Activated T-cell treated with anti-CD3 and anti-CD28 coated beads for 48 hours (primary cell): ENCODE data around the gene TANGO2.

Source experiments
- DNase-seq: peaks from one replicate; pipeline ENCODE4 v3.0.0-alpha.2; 2020; ENCODE audit warnings: low read depth

The TANGO2 gene

DNA sequence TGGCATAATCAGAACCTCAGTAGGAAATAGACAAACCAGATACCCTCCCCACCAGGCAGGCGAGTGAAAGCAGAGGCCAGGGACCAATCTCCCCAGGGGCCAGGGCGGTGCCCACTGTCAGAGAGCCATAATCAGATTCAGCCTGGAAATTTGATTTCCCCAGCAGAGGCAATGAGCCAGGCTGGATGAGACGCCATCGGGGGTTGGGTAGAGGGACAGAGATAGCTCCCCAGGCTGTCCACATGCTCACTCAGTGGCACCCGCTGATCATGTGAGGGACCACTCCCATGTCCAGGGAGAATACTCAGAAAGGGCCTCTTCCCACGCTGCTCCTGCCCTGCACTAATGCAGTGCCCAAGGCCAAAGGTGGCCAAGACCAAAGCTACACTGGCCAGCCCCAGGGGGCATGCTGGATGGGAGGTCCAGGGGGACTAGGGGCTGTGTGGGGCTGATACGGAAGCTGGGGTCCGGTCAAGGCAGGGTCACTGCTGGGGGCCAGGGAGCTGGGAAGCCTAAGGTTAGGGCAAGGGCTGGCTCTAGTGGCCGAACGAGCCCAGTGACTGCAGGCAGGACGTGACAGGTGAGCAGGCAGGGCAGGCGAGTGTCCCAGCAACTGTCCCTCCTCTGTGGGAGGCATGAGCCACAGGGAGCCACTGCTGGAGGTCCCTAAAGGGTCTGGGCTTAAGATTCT lies 24.1 kb upstream of the TANGO2 start:
- no peak for DNase-seq

GRCh38 chr22:19997561-19998231 lies 23.2 kb upstream of the TANGO2 start:
- no peak for DNase-seq

DNA sequence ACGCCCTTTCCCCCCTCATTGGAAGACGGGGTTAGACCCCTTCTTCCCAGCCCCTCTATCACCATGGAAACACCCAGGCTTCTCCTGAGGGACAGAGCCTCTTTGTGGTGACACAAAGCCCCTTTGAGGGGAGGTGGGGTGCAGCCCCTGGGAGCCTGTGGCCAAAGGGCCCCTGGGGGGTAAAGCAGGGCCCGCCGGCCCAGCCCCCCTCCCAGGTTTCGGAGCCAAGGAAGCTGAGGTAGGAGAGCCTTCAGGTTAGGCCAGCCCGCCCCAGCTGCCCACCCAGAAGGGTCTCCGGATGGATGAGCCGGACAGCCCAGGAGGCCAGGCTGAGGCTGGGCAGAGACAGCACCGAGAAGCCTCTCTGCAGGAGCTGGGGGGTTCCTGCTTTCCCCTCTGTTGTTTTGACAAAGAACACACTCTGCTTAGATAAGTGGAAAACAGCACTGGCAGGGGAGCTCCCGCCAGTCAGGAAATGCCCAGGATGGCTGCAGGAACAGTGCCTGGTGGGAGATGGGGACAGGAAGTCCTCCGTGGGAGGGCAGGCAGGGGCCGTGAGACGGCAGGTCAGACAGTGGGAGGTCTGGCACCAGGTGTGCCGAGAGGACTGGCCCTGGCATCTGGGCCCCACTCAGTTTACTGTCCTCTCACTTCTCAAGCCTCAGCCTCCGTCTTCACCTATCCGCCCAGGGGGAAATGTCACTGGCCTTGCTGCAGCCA lies 22.5 kb upstream of the TANGO2 start:
- no peak for DNase-seq

DNA sequence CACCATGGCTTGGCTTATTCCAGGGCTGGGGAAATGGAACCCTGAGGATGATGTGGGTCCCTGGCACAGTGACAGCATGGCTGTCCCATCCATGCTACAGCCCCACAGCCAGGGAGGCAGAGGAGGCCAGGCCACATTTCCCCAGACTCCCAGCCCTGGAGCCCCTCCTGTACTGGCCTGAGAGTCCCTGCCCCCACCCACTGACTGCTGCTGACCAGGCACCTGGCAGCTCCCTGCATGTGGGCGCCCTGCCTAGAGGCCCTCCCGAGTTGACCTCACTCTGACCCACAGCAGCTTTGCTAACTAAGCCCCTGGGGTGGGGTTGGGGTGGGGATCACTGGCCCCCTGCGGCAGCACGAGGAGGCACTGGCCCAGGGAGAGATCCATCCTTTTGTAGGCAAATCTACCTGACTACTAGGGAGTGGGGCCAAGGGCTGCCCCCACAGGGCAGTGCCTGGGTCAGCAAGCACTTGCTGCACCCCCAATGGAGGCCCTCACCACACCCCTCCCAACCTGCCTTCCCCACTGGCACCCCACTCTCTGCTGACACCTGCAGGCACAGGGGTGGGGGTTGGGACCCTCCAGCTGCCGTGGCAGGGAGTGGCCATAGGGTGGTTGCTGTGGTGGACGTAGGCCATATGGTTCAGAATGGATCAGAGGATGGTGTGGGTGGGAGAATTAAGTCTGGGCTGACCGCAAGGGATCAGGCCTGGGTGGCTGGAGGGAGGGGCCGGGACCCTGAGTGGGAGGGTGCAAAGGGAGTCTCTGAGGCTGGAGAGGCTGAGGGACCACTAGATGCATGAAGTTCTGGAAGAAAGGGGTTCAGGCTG lies 21.7 kb upstream of the TANGO2 start:
- DNase-seq, result no peak

DNA sequence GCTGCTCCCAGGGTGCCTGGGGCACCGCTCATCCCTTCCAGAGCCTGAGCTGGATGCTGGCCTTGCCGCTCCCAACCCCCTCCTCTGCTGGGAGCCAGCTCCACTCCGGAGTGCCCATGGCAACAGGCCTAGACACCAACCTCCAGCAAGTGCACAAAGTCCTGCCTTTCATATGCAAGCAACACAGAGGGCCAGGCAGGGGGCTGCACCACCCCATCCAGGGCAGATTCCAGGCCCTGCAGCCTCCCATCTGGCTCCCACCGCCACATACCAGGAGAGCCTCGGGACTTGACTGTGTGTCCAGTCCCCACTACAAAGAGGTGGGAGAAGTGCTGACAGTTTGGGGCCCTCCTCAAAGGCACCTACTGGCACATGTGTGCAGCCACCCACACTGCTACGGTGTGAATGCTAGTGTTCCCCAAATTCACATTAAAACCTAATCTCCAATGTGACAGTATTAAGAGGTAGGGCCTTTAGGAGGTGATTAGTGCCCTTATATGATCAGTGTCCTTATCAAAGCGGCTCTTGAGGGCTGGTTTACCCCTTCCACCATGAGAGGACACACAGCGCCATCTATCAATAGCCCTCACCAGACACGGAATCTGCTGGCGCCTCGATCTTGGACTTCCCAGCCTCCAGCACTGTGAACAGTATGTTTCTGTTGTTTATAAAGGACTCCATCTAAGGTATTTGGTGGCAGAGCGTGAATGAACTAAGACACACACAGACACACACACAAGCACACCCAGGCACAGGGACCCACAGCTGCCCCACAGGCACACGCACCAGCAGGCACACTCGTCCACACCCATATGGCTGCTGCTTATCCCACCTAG lies 20.4 kb upstream of the TANGO2 start:
- no peak for DNase-seq

GRCh38 chr22:20001082-20001638 lies 19.8 kb upstream of the TANGO2 start:
- no peak for DNase-seq

- DNase-seq, result no peak
Measured at GRCh38 chr22:20002128-20002527, 18.8 kb upstream of the TANGO2 start.

DNA sequence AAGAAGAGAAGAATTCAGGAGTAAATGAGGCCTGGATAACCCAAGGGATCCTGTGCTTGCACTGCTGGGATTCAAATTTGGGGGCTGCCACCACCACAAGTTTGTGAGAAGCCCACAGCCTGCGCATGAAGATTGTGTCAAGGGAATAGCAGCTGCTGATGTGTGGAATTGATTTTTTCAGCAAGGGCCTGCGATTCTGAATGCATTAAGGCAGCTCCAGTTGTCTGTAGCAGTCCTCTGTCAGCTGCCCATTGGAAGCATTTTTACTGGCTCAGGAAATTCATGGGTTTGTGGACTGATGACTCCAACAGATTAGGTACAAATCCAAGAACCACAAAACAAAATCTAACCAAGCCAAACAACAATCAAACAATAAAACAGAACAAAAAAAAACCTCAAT lies 18.3 kb upstream of the TANGO2 start:
- DNase-seq, result no peak

GRCh38 chr22:20003304-20003703 lies 17.6 kb upstream of the TANGO2 start:
- no peak for DNase-seq

DNA sequence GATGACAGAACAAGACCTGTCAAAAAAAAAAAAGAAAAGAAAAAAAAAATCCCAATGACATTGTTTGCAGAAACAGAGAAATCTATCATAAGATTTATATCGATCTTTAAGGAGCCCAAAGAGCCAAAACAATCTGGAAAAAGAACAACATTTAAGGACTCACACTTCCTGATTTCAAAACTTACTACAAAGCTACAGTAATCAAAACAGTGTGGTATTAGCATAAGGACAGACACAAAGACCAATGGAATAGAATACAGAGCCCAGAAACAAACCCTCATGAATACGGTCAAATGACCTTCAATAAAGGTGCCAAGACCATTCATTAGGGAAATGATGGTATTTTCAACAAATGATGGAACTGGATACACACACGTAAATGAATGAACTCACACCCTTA lies 16.4 kb upstream of the TANGO2 start:
- no peak for DNase-seq

- DNase-seq, result no peak
Measured at GRCh38 chr22:20008221-20008995, 12.5 kb upstream of the TANGO2 start.

DNA sequence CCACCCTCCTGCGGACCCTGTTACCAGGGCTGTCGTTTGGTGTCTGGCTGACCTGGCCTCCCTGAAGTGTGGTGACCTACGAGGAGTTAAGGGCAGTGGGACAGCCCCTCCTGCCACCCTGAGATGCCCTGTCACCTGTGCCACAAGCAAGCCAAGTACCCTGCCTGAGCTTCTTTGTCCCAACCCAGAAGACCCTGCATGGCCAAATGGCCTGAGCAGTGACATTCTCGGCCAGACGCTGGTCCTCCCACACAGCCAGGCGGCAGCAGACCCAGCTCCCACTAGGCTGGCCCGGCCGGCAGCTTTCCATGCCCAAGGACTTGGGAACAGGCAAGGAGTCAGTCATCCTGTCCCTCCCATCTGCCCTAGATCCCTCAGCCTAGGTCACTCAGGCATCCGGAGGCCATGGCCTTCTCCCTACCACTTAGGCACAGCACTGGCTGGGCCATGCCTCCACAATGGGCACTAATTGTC lies 11.9 kb upstream of the TANGO2 start:
- DNase-seq, result no peak

GRCh38 chr22:20009582-20010306 lies 11.2 kb upstream of the TANGO2 start:
- DNase-seq, result no peak

GRCh38 chr22:20010307-20011122 lies 10.4 kb upstream of the TANGO2 start:
- DNase-seq, result no peak

GRCh38 chr22:20011123-20011992 lies 9.6 kb upstream of the TANGO2 start:
- no peak for DNase-seq

DNA sequence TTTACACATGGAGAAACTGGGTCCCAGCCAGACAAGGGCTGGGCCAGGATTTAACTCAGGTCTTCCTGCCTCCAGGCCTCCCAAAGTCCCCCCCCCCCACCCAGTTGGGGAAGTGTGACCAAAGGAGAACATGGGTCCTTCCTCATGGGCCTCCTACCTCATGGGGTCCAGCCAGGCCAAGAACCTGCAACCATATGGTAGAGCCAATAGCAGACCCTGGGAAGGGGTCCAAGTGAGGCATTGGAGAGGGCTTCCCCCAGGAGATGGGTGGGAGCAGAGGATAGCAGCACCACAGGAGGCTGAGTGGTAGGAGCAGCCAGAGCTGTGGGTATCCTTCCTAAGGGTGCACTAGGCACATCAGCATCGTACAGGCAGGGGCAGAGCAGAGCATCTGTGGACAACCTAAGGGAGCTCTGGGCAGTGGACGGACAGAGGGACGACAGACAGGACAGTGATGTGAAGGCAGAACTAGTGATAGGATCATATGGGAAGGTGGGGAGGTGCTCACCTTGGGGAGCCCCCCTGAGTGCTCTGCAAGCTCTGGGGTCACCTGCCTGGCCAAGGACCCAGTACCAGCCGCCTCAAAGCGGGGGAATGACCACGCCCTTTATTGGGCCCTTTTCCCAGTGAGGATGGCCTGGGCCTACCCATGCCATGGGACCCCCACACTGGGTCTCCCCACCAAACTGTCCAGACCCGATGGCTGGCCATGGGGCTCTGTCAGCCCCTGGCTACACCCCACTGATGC lies 8.7 kb upstream of the TANGO2 start:
- DNase-seq, result no peak
